GM18861 (cell line): ENCODE results near the gene CALR.
"Not testable (repeated sequence)": the region's sequence is repeated elsewhere in the genome, so short reads cannot be mapped to it uniquely, and the experiment has no call there.

Source experiments
- ATAC-seq: cut with Tn5 transposase; IDR thresholded peaks from one replicate; pipeline ENCODE4 v1.9.1; 2021; ENCODE audit not compliant: unreplicated experiment

Gene CALR

DNA sequence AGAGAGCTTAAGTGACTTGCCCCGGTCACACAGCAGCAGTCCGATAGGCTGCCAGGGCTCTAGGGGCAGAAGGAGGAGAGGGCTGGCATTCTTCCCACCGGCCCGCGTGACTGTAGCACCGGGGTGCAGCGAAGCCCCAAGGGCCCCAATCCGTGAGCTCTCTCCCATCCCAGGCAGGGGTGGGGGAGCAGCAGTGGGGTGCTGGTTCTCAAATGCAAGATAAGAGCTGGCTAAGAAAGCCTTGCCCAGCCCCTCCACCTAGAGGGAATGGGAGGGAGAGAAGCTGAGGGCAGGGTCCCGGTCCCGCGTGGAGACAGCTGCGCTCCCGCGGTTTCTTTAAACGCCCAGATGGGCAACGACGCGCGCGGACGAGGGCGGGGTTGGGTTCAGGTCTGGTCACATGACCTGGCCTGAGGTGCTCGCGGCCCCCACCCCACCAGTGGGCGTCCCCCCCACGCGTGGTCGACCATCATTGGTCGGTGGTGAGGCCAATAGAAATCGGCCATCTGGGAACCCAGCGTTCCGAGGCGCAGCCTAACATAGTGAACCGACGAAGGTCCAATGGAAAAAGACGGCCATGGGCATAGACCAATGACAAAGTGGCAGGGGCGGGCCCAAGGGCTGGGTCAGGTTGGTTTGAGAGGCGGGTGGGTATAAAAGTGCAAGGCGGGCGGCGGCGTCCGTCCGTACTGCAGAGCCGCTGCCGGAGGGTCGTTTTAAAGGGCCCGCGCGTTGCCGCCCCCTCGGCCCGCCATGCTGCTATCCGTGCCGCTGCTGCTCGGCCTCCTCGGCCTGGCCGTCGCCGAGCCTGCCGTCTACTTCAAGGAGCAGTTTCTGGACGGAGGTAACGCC lies at the start of gene CALR:
TSS of gene CALR (plus strand) at position 683 of the 852 bp plus-strand sequence. CDS start at position 754, 71 bp downstream.
- ATAC-seq: peak; percentile 76

DNA sequence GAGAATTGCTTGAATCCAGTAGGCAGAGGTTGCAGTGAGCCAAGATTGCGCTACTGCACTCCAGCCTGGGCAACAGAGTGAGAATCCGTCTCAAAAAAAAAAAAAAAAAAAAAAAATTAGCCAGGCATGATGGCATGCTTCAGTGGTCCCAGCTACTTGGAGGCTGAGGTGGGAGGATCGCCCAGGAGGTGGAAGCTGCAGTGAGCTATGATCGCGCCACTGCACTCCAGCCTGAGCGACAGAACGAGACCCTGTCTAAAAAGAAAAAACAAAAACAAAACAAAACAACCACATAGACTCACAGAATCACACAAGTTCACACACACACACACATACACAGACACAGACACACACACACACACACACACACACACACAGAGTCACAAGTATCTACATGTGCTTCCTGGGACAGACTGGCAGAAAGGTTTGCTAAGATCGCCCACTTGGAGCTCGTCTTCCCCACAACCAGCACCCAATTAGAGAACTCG lies 48.1 kb upstream of the CALR start:
- ATAC-seq: not testable (repeated sequence)

- ATAC-seq: peak; percentile 80
These were observed 47.4 kb upstream of the CALR start, which contains the start of gene GCDH for GRCh38 chr19:12890787-12891552. TSS of gene GCDH (plus strand) at chr19:12891160. CDS start at chr19:12891305, 145 bp downstream.

DNA sequence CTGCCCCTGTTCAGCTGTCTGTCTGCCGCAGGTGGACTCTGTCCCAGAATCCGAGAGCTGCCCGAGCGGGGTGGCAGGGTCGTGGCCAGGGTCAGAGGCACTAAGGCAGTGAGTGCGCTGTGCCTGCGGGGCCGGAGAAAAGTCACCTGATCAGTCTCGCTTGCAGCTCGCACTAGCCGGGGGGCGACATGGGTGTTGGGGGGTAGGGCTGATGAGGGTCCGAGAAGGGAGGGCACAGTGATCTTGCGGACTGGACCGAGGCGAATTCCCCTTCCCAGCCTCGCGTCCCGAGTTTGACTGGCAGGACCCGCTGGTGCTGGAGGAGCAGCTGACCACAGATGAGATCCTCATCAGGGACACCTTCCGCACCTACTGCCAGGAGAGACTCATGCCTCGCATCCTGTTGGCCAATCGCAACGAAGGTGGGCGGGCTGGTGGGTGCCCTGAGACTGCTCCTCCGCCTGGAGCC lies 46.8 kb upstream of the CALR start:
- no peak for ATAC-seq

DNA sequence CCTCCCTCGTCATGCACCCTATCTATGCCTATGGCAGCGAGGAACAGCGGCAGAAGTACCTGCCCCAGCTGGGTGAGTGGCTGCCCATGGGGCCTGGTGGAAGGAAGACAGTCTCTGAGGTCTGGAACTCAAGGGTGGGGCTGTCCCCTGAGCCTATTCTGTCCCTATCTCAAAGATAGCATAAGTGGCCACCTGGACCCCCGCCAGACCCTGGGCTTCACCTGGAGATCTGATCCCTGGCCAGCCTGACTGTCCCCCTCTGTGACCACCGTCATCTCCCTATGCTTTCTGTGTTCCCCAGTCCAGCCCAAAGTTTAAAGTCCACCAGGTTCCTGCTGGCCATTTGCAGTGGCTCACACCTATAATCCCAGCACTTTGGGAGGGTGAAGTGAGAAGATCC lies 44.8 kb upstream of the CALR start:
- no peak for ATAC-seq

DNA sequence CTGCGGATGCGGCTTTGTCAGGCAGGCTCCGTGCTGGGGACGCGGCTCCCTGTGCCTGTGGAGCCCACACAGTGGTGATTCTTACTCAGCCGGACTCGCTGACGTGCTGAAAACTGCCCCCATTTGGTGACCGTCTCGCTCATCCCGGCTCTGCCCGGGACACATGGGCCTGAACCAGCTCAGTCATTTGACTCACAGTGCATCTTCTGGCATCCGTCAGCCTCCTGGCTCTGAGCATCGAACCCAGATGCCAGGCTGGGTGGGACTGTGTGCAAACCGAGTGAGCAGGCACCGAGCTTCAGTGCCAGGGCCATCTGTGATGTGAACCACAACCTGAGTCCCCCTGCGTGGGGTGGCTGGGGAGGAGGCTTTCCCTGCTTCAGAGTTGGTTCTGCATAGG lies 41.9 kb upstream of the CALR start:
- ATAC-seq: no peak

DNA sequence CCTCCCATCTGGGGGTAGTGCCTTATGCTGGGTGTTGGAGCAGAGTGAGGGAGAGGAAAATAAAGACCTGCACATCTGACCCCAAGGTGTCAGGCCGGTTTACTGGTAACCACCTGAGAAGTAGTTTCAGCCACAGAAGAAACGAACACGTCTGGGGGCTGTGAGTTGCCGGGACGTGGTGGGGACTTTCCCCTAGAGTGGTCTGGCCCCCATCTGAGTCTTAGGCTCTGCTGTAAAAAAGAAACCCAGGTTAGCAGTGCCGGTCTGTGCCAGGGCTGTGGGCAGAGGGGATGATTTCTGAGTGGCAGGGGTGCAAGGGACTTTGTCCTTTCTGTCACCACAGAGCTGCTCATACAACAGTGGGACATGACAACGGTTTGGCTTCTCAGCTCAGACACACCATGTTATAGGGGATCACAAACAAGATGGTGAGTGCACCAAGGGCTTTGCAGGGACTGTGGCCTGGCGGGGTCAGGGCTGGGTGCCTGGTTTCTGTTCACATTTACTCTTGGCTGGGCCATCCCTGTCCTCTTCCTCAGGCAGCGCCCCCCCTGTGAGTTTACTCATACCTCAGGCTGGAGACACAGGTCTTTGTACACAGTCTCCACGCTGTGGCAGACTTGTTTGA lies 38.4 kb upstream of the CALR start:
- peak; percentile 66 for ATAC-seq

GRCh38 chr19:12907166-12907565 lies 31.2 kb upstream of the CALR start:
- ATAC-seq: no peak

DNA sequence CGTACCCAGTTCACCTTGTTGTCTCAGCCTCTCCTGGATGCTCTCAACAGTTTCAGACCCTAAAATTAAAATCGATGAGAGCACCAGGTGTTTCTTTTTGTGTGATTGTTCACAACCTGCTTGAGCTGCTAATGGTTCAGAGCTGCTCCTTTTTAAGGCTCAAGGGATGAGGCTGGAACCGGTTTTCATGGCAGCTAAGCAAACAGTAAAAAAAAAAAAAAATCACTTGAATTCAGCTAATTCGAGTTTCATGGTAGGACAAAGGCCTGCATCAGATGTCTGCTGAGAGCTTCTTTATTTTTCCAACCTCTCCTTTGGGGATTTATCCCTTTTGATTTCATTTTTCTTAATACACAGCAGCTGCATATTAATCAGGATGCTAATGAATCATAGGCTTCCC lies 25.8 kb upstream of the CALR start:
- ATAC-seq: no peak

GRCh38 chr19:12913011-12913561 lies 25.3 kb upstream of the CALR start:
- no peak for ATAC-seq

DNA sequence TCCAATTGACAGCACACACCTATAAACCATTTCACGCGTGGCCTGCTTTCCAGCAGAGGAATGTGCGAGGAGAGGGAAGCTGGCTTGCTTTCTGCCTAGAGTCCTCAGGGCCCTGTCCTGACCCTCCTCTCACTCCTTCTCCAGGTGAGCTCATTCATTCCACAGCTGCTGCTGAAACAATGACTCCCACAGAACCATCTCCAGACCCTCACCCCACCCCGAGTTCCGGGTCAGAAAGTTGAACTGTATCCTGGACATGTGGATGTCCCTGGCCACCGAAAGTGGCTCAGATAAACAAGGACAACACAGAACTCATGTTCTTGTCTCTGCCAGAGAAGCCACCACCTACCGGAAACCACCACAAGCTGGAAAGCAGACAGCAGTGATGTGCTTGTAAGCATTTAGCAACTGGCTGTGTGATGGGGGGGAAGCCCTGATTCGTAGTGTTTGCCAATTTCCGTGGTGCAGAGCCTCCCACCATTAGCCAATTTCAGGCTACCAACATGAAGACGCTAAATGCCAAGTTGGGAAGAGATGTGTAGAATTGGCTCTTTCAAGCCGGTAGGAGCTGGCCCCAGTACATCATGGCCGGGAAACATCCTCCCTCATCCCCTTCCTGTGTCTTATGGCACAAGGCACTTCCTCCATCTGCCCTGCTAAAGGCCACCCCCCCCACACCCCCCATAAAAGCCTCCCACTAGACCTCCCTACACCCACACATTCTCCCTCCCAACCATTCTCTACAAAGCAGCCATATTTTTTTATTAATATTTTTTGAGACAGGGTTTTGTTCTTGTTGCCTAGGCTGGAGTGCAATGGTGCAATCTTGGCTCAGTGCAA lies 24.3 kb upstream of the CALR start:
- ATAC-seq: no peak

- not testable (repeated sequence) for ATAC-seq
These were observed 22.5 kb upstream of the CALR start for GRCh38 chr19:12915860-12916259.

DNA sequence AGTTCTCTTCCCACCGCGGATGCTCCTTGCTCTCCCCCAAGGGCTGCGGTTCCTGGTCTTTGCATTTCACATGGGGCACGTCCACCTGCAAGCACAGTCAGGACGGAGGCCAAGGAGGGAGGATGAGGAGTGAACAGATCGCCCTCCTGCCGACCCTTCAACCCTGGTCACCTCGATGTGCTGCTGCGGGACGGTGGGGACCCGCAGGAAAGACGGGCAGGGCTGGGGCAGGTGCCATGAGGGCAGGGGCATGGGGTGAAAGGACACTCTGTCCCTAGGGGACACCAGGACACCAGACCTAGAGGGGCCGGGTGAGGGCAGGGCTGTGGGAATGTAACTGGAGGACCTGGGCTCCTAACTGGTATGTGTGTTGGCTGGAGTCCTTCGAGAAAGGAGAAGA lies 20.2 kb upstream of the CALR start:
- ATAC-seq: no peak

DNA sequence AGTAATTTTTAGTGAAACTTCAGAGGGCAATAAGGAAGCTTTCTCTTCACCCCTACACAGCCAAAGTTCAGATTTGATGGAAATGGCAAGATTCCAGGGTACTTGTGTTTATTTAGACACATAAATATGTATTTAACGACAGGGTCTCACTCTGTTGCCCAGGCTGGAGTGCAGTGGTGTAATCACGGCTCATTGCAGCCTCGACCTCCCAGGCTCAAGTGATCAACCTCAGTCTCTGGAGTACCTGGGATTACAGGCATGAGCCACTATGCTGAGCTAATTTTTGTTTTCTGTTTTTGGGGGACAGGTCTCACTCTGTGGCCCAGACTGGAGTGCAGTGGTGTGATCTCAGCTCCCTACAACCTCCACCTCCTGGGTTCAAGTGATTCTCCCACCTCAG lies 17.4 kb upstream of the CALR start:
- ATAC-seq: no peak

GRCh38 chr19:12922959-12923358 lies 15.4 kb upstream of the CALR start:
- ATAC-seq: no peak

DNA sequence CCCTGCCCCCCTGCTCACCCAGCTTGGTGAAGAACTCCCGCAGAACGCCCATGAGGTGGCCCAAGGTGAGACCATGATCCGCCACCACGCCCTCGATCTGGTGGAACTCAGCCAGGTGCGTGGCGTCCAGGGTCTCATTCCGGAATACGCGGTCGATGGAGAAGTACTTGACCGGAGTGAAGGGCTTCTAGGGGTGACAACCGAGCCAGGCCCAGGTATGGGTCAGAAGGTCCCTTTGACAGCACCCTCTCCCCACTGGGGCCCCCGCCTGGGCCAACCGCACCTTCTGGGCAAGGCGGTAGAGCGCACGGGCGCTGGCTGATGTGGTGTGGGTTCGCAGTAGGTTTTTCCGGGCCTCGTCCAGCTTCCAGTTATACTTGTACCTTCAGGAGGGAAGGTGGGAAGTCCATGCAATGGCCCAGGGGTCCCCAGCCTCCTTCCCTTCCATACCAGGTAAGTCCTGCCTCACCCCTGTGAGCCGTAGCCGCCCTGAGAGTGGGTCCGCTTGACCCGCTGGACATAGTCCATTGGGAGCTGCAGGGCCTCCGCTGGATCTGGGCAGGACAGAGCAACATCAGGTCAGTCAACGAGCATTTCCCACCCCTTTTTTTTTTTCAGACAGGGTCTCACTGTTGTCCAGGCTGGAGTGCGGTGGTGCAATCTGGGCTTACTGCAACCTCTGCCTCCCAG lies 13.6 kb upstream of the CALR start:
- ATAC-seq: no peak

DNA sequence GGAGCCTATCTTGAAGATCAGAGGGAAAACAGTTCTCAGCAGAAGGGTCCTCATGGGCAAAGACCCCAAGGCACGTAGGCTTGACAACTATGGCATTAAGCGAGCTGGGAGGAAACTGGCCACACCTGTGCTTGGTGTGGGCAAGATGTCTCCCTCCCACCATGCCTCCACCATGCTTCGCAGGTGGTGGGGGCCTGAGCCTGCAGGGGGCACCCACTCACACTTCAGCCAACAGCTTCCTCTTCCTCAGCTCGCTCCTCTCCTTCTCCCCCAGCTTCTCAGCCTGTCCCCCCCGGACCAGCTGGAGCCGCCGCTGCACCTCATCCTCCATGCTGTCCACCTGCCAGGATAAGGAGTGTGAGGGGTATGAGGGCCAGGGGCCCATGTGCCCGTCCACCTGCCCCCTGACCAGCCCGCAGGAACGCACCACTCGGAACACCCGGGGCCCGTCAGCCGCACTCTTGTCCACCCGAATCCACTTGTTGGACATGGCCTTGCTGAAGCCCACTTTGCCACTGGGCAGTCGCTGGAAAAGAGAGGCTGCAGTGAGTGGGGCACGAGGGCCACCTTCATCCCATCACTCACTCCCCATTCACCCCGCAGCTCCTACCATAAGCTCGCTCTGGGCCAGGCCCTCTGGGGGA lies 8.3 kb upstream of the CALR start:
- ATAC-seq: no peak

DNA sequence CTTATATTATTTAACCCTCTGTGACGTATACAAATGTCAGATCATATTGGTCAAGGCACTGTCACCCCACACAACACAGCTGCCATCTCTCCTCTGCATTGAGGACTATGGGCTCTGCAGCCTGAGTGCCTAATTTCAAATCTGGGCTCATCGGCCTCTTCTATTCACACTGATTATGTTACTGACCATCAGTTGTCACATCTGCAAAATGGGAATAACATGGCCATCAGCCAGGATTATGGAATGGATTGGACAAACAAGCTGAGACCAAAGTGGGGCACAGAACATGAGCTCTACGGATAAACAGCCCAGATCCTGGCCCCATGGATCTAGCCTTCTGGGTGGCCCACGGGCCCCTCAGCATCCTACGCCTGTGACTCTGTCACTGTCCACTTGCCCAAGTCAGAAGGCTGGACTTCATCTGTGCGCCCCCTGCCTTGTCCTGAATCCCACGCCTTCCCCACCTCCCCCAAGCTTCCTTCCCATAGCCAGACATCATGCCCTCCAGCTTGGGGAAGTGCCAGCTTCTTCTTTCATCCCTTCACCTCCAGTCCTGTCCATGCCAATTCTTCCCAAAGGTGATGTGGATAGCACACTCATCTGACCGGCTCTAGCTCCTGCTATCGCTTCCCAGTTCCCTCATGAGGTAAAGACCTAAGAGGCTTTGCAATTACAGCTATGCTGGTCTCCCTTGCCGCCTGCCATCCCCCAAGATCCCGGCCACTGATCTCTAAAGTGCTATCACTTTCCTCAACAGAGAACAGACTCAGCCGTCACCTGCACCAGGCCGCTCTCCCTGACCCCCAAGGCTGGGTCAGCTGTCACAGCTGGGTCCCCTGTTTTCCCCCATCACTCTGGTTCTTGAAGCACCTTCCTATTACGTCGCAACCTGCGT lies 5.8 kb upstream of the CALR start:
- no peak for ATAC-seq
